Endodermal cell (in vitro differentiated cells): ENCODE measurements around the gene MYO1H. TPM values are rescaled to one million over a fixed set of nuclear protein-coding genes. Genes with fewer than 3 reads are reported as not detected.

Experiments
- DNase-seq: peaks from one replicate; pipeline ENCODE4 v3.0.0-alpha.2; 2017
- H3K27ac ChIP-seq: 2 replicates; pipeline ENCODE4 v1.5.1; 2013; ENCODE audit warnings: mild to moderate bottlenecking, low read depth, low read length, moderate library complexity
- H3K27me3 ChIP-seq: 2 replicates; pipeline ENCODE4 v1.6.1; 2013; ENCODE audit warnings: mild to moderate bottlenecking, low read length, moderate library complexity; ENCODE audit not compliant: insufficient read depth, control insufficient read depth, poor library complexity, severe bottlenecking
- H3K36me3 ChIP-seq: 2 replicates; pipeline ENCODE4 v1.7.0; 2013; ENCODE audit warnings: mild to moderate bottlenecking, low read length, moderate library complexity; ENCODE audit not compliant: control insufficient read depth, insufficient read depth
- H3K4me1 ChIP-seq: one replicate; pipeline ENCODE4 v1.7.0; 2013; ENCODE audit warnings: low read length; ENCODE audit not compliant: control insufficient read depth, insufficient read depth
- H3K4me3 ChIP-seq: 2 replicates; pipeline ENCODE4 v1.5.1; 2013; ENCODE audit warnings: mild to moderate bottlenecking, low read length, moderate library complexity
- H3K9ac ChIP-seq: 2 replicates; pipeline ENCODE4 v1.6.1; 2013; ENCODE audit warnings: mild to moderate bottlenecking, low read length, moderate library complexity; ENCODE audit not compliant: poor library complexity, severe bottlenecking; ENCODE audit errors: extremely low read depth
- H3K9me3 ChIP-seq: 2 replicates; pipeline ENCODE4 v1.6.1; 2013; ENCODE audit warnings: mild to moderate bottlenecking, low read length, moderate library complexity; ENCODE audit not compliant: control insufficient read depth
- H3K27ac Mint-ChIP-seq: 2 replicates; pipeline ENCODE4 v1.8.0; 2020; ENCODE audit warnings: mixed read lengths
- H3K27me3 Mint-ChIP-seq: 2 replicates; pipeline ENCODE4 v1.8.0; 2021; ENCODE audit warnings: mild to moderate bottlenecking, mixed read lengths; ENCODE audit not compliant: insufficient read depth
- H3K36me3 Mint-ChIP-seq: 2 replicates; pipeline ENCODE4 v1.8.0; 2020; ENCODE audit warnings: low read depth, mixed read lengths
- H3K4me1 Mint-ChIP-seq: 2 replicates; pipeline ENCODE4 v1.8.0; 2020; ENCODE audit warnings: mixed read lengths
- H3K4me3 Mint-ChIP-seq: 2 replicates; pipeline ENCODE4 v1.8.0; 2020; ENCODE audit warnings: mild to moderate bottlenecking, moderate library complexity, mixed read lengths
- H3K9me3 Mint-ChIP-seq: 2 replicates; pipeline ENCODE4 v1.8.0; 2020; ENCODE audit warnings: mild to moderate bottlenecking, mixed read lengths
- WGBS, 2 experiments: methylation state at CpG; one replicate each; pipeline versions ENCODE4 v1.1.5 to v1.1.7; 2013; ENCODE audit warnings: missing lambda C conversion rate in 2 of 2, mixed read lengths in 1 of 2; ENCODE audit not compliant: insufficient coverage in 1 of 2, insufficient read length in 1 of 2; 5-methylcytosine and 5-hydroxymethylcytosine counted together
- total RNA-seq, 2 donors: library from RNA; stranded (reverse); fragmentation: NEBNext Ultra II Directional in 1 of 2; extraction: Animal tissue kit (Norgen Biotek cat#: 25700) in 1 of 2; gene quantifications; 2 replicates in 1 of 2; 3 replicates in 1 of 2; pipeline ENCODE4 v1.2.1, GENCODE V29; 2021
- TF ChIP-seq, protein P1 (sequence below): fragments of 200-600 bp; sonication (generic); conservative IDR thresholded peaks from 2 replicates; pipeline ENCODE4 v1.5.0; 2021; ENCODE audit warnings: antibody characterized with exemption, mild to moderate bottlenecking

MYO1H gene
- total RNA-seq, 2 donors from 2014 or later = not detected

DNA sequence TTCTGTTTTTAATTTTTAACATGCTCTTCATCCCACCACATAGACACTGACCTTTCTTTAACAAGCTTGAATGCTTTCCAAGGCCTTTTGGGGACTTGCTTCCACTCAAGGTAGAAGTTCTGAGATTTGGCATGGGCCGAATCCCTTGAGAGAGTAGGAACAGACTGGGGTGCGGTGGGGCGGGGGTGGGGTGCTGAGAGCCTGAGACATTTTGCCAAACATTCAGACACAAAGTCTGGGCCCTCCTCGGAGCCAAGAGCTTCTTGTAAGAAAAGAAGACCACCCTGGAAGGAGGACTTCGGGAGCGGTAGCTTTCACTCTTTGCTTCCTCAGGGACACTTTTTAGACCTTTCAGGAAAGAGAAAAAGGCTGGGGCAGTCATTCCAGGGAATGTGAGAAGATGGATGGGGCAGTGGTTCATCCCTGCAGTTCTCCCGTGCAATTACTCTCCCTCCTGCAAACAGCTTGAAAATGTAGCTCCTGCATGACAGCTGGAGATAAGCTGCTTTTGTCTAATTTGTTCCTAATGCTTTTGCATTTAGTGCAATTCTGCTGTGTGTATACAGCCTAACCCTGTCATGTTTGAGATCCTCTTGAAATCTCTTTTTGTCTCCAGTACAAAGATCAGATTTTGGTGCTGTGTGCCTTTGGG lies 16.3 kb upstream of the MYO1H start:
- no peak for DNase-seq
- Mint-ChIP-seq H3K36me3 (no peaks in the 10 kb centered on the region), H3K9me3 (no peaks in the 10 kb centered on the region), H3K27ac (no peak overlapping the region), H3K4me1 (peaks cover 2% of the 10 kb centered on the region), H3K27me3 (peaks cover 3% of the 10 kb centered on the region), H3K4me3 (no peak overlapping the region)
- TF ChIP-seq, protein P1, sequence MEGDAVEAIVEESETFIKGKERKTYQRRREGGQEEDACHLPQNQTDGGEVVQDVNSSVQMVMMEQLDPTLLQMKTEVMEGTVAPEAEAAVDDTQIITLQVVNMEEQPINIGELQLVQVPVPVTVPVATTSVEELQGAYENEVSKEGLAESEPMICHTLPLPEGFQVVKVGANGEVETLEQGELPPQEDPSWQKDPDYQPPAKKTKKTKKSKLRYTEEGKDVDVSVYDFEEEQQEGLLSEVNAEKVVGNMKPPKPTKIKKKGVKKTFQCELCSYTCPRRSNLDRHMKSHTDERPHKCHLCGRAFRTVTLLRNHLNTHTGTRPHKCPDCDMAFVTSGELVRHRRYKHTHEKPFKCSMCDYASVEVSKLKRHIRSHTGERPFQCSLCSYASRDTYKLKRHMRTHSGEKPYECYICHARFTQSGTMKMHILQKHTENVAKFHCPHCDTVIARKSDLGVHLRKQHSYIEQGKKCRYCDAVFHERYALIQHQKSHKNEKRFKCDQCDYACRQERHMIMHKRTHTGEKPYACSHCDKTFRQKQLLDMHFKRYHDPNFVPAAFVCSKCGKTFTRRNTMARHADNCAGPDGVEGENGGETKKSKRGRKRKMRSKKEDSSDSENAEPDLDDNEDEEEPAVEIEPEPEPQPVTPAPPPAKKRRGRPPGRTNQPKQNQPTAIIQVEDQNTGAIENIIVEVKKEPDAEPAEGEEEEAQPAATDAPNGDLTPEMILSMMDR = no peak
- Histone ChIP-seq H3K4me3 (no peak overlapping the region), H3K9me3 (no peaks in the 10 kb centered on the region), H3K36me3 (no peaks in the 10 kb centered on the region), H3K4me1 (no peaks in the 10 kb centered on the region), H3K9ac (no peak overlapping the region), H3K27me3 (no peaks in the 10 kb centered on the region), H3K27ac (no peak overlapping the region)
- WGBS, 2 experiments = 58 to 85% methylated on average over 7 of the region's 7 CpGs

DNA sequence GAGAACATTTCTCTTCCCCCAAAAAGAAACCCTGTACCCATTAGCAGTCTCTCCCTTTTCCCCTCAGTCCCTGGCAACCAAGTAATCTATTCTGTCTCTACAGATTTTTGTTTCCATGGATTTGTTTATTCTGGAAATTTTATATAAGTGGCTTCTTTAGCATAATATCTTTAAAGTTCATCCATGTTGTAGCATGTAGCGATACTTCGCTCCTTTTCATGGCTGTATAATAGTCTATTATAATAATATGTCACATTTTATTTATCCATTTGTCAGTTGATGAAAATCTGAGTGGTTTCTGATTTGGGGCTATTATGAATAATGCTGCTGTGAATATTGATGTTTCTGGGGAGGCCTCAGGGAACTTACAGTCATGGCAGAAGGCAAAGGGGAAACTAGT lies 12.8 kb upstream of the MYO1H start:
- peaks cover 2% of the 10 kb centered on the region for H3K4me1 Mint-ChIP-seq
- H3K4me1 ChIP-seq = no peaks in the 10 kb centered on the region
- TF ChIP-seq, protein P1 = no peak
- no CpG with 5 or more reads among the region's 2 CpGs for whole genome bisulfite sequencing, 2 experiments
- H3K27ac Mint-ChIP-seq = no peak overlapping the region
- H3K36me3 Mint-ChIP-seq = no peaks in the 10 kb centered on the region
- no peaks in the 10 kb centered on the region for H3K9me3 ChIP-seq
- H3K27me3 Mint-ChIP-seq = peaks cover 3% of the 10 kb centered on the region
- no peak overlapping the region for H3K4me3 Mint-ChIP-seq
- H3K27me3 ChIP-seq = no peaks in the 10 kb centered on the region
- no peak overlapping the region for H3K4me3 ChIP-seq
- no peaks in the 10 kb centered on the region for H3K9me3 Mint-ChIP-seq
- DNase-seq = no peak
- H3K27ac ChIP-seq = no peak overlapping the region
- no peaks in the 10 kb centered on the region for H3K36me3 ChIP-seq
- H3K9ac ChIP-seq = no peak overlapping the region

DNA sequence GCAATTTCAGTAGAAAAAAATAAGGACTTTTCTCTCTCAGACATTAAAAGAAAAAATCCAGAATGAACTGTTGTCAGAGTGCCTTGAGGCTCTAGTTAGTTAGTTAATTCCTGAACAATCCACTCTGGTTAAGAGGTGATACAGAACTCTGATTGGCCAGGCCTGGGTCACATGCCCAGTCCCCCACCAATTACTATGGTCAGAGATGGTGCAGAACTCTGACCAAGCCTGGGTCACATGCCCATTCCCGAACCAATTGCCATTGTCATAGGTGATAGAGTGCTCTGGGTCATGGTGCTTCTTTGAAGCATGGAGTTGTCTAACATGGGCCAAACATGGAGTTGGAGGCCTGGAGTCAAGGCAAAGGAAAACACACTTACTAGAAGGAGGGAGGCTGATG lies 11.1 kb upstream of the MYO1H start:
- Histone ChIP-seq H3K9me3 (no peaks in the 10 kb centered on the region), H3K4me3 (no peak overlapping the region), H3K36me3 (no peaks in the 10 kb centered on the region), H3K27ac (no peak overlapping the region), H3K9ac (no peak overlapping the region), H3K27me3 (no peaks in the 10 kb centered on the region), H3K4me1 (no peaks in the 10 kb centered on the region)
- H3K4me3 Mint-ChIP-seq = no peak overlapping the region
- peaks cover 3% of the 10 kb centered on the region for H3K27me3 Mint-ChIP-seq
- DNase-seq = no peak
- no peaks in the 10 kb centered on the region for H3K9me3 Mint-ChIP-seq
- no peak overlapping the region for H3K27ac Mint-ChIP-seq
- TF ChIP-seq, protein P1 = no peak
- no peaks in the 10 kb centered on the region for H3K36me3 Mint-ChIP-seq
- no peaks in the 10 kb centered on the region for H3K4me1 Mint-ChIP-seq
- WGBS, 2 experiments = 86% methylated on average over 1 of the region's 1 CpG; no CpG with 5 or more reads in 1 of the 2 experiments
